Cardiac fibroblast (primary cell): ENCODE data around the gene EEPD1.

Source experiments
- DNase-seq, 2 donors: peaks; one replicate each; pipeline versions ENCODE4 v3.0.0 to v3.0.0-alpha.2; 2010; ENCODE audit warnings: low read depth in 2 of 2
- H3K4me3 ChIP-seq, 2 donors: replicated peaks in 1 of 2; 1 replicate in 1 of 2; 2 replicates in 1 of 2; pipeline ENCODE4 v1.5.1; 2011; ENCODE audit warnings: low read depth in 2 of 2, low read length in 2 of 2, mild to moderate bottlenecking in 2 of 2, moderate library complexity in 1 of 2
- CTCF ChIP-seq: IDR thresholded peaks from one replicate; pipeline ENCODE4 v1.5.1; 2011; ENCODE audit warnings: low read depth, mild to moderate bottlenecking, low read length, inconsistent platforms

Gene EEPD1

DNA sequence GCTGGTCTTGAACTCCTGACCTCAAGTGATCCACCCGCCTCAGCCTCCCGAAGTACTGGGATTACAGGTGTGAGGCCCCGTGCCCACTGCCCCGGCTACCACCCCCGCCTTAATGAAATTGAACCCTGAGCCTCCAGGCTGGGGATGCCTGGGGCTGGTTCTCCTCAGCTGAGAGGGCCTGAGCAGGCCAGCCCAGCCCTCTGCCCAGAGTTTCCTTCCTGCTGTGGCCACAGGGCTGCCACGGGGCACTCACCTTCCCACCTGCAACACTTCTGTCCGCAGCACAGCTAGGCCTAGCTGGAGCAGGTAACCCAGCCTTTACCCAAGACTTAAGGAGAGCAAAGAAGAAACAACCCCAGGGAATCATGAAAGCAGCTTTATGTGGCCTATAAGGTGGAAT, 158.5 kb downstream of the EEPD1 start:
- no peak for TF ChIP-seq CTCF
- no peak overlapping the region for H3K4me3 ChIP-seq
- DNase-seq = no peak

DNA sequence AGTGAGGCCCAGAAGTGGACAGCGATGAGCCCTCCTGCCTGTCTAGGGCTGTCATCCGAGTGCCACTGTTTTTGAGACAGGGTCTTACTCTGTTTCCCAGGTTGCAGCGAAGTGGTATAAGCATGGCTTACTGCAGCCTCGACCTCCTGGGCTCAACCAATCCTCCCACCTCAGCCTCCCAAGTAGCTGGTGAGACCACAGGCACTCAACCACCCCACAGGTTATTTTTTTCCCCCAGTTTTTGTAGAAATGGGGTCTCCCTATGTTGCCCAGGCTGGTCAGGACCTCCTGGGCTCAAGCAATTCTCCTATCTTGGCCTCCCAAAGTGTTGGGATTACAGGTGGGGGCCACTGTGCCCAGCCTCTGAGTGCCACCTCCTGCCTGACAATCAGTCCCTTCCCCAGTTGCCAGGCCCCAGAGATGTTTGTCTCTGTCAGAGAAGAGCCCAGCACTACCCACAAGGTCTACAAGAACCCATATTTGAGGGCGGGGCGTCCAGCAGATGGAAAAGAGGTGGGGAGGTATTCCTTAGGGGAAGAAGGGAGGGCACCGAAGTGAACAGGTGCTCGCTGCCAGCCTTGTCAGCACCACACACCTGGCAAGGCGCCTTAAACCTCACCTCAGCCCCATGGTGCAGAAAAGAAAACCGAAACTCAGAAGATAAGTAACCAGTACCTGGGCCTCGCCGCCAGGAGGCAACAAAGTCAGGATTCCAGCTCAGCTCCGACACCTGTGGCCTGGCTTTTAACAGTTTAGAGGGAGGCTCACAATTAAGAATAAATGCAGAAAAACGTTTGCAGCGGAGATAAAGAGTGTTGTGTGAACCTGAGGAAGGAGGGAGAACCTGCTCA, 159.2 kb downstream of the EEPD1 start:
- DNase-seq = no peak
- H3K4me3 ChIP-seq = no peak overlapping the region
- no peak for TF ChIP-seq CTCF

DNA sequence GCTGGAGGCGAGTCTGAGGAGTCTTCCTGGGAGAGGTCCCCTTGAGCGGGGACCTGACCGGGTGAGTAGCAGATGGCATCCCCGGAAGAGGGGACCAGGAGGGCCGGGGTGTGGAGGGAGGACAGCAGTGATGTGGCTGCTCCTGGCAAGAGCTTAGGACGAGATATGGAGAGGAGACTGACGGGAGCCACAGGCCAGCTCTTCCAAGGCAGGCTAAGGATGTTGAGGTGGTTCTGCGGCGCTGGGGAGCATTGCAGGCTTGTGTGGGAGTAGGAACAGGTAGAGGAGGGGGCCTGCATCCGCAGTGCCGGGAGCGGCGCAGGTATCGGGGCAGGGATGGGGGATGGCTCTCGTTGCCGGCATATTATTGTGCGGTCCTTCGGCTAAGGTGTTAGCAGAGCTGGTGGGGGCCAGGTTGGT, 159.9 kb downstream of the EEPD1 start:
- no peak overlapping the region for H3K4me3 ChIP-seq
- no peak for DNase-seq
- TF ChIP-seq CTCF = no peak

DNA sequence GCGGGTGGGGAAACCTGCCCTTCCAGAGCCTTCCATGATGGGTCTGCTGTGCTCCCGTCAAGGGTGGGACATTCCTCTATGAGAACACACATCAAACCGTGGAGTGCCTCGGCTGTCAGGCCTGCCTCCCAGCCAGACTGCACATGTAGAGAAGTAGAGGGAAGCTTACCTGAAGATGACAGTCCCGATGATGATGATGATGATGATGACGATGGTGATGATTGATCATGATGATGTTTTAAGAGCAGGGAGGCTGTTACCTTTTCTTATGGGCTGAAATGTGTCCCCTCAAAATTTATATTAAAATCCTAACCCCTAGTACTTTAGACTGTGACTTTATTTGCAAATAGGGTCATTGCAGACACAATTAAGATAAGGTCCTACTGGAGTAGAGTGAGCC, 160.6 kb downstream of the EEPD1 start:
- TF ChIP-seq CTCF = no peak
- DNase-seq = no peak
- no peak overlapping the region for H3K4me3 ChIP-seq

DNA sequence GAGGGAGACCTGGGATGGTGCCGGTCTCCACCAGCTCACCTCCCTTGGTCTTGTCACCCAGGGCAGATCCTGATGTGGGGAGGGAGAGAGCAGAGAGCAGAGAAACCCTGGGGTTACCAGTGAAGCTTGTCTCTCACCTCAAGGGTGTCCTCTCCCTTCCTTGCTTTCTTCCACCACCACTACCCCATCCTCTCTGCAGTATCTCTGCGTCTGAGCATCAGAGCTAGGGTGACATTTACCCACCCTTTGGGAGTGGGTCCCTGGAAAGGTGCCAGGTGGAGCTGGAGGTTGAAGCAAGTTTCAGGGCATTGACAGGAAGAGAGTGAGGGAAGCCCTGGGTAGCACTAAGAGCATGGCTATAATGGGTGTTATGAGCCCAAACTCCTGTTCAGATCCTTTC, 161.4 kb downstream of the EEPD1 start:
- DNase-seq = no peak

DNA sequence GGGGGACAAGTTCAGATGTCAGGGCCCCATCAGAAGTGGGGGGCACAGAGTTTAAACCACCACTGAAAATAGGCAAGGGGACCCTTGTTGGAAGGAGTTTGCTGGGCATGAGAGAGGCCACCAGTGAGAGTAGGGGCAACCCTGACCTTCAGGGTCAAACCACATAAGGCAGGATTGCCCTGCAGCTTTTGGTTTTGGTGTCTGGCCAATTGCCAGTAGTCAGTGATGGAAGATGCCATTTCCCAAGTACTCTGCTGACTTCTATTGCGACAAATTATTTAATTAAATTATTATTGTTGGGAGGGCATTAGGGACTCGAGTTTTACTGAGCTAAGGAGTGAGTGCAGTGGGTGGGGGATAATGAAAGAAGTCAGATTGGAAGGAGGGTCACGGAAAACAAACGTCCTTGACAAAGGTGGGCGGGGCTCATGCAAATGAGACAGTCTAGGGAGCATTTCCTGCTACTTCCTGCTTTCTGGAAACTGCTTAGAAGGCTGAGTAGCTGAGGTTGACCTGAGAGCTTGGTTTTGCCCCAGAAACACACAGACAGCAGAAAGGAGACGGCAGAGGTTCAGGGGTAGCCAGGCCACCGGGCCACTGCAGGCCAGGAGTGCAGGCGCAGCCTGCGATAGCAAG, 162.4 kb downstream of the EEPD1 start:
- no peak for DNase-seq
- no peak for TF ChIP-seq CTCF

More for the DNA sequence above, 161.4 kb downstream of the EEPD1 start:
- H3K4me3 ChIP-seq = no peak overlapping the region
- TF ChIP-seq CTCF = no peak

GRCh38 chr7:36316319-36316718, 163.3 kb downstream of the EEPD1 start:
- TF ChIP-seq CTCF = no peak
- H3K4me3 ChIP-seq = no peak overlapping the region
- DNase-seq = no peak

More for the DNA sequence above, 162.4 kb downstream of the EEPD1 start:
- no peak overlapping the region for H3K4me3 ChIP-seq
